GM12878 (cell line): Measurements from ENCODE around the gene NUBPL.
"Not testable (repeated sequence)": the region's sequence is repeated elsewhere in the genome, so short reads cannot be mapped to it uniquely, and the experiment has no call there.

Experiments used
- CHD2 ChIP-seq: IDR thresholded peaks from 2 replicates; pipeline ENCODE4 v1.6.1; 2011; ENCODE audit warnings: low read depth, low read length, improper control_type of control experiment, borderline replicate concordance
- CTCF ChIP-seq, 3 experiments: IDR thresholded peaks in 2 of 3; conservative IDR thresholded peaks in 1 of 3; 2 replicates each; pipeline ENCODE4 v1.5.1; 2011; ENCODE audit warnings: low read depth in 3 of 3, low read length in 3 of 3, mild to moderate bottlenecking in 3 of 3, control low read depth in 2 of 3, moderate library complexity in 2 of 3, inconsistent platforms in 1 of 3, mixed read lengths in 1 of 3; ENCODE audit not compliant: control insufficient read depth in 2 of 3, insufficient read depth in 1 of 3; ENCODE audit errors: extremely low read depth in 1 of 3
- EZH2 ChIP-seq: IDR thresholded peaks from 2 replicates; pipeline ENCODE4 v1.6.1; 2012; ENCODE audit warnings: low read depth, mild to moderate bottlenecking, control low read depth, inconsistent platforms, low read length, borderline replicate concordance; ENCODE audit not compliant: control insufficient read depth
- NBN ChIP-seq: fragments of 450-650 bp; IDR thresholded peaks from 2 replicates; pipeline ENCODE4 v1.6.1; 2016
- NKRF ChIP-seq: fragments of 450-650 bp; conservative IDR thresholded peaks from 2 replicates; pipeline ENCODE4 v1.6.1; 2017; ENCODE audit warnings: mild to moderate bottlenecking, moderate library complexity
- POLR2A ChIP-seq: IDR thresholded peaks from 2 replicates; pipeline ENCODE4 v1.6.1; 2011; ENCODE audit warnings: low read depth, mild to moderate bottlenecking, low read length
- POLR2AphosphoS5 ChIP-seq: IDR thresholded peaks from 2 replicates; pipeline ENCODE4 v1.6.1; 2011; ENCODE audit warnings: mild to moderate bottlenecking, low read length, inconsistent platforms
- RAD21 ChIP-seq: IDR thresholded peaks from 2 replicates; pipeline ENCODE4 v1.6.1; 2011; ENCODE audit warnings: mild to moderate bottlenecking, low read depth, low read length, moderate library complexity; ENCODE audit not compliant: insufficient read depth
- RELA ChIP-seq: fragments of 450-650 bp; IDR thresholded peaks from 2 replicates; pipeline ENCODE4 v1.8.0; 2014; ENCODE audit warnings: borderline replicate concordance; ENCODE audit not compliant: partially characterized antibody
- SIX5 ChIP-seq: IDR thresholded peaks from 2 replicates; pipeline ENCODE4 v1.6.1; 2011; ENCODE audit warnings: mild to moderate bottlenecking, low read depth, low read length, moderate library complexity; ENCODE audit not compliant: severe bottlenecking
- SREBF2 ChIP-seq: IDR thresholded peaks from 2 replicates; pipeline ENCODE4 v1.6.1; 2012; ENCODE audit warnings: mild to moderate bottlenecking, low read length
- TCF12 ChIP-seq: IDR thresholded peaks from 2 replicates; pipeline ENCODE4 v1.6.1; 2011; ENCODE audit warnings: low read depth, mild to moderate bottlenecking, low read length
- USF2 ChIP-seq: IDR thresholded peaks from 2 replicates; pipeline ENCODE4 v1.6.1; 2011; ENCODE audit warnings: low read depth, low read length, improper control_type of control experiment, borderline replicate concordance

GRCh38 chr14:31618884-31619283 lies 57.7 kb downstream of the NUBPL start:
- TF ChIP-seq NKRF; TCF12; USF2; CTCF (IDR thresholded peaks at IDR 0.05 in 2 of 3, conservative IDR thresholded peaks at IDR 0.05 in 1 of 3; ENCODE audit: control insufficient read depth in 2 of 3, extremely low read depth in 1 of 3, insufficient read depth in 1 of 3, low read depth in 3 of 3, low read length in 3 of 3); EZH2; POLR2A; POLR2AphosphoS5; RELA; SREBF2; RAD21; NBN; SIX5; CHD2: not testable (repeated sequence)
